C4-2B (cell line): ENCODE results near the gene DNAJC12.

Experiments
- CTCF ChIP-seq: fragments of 450-650 bp; conservative IDR thresholded peaks from 2 replicates; pipeline ENCODE4 v1.5.1; 2017; ENCODE audit warnings: mild to moderate bottlenecking
- ZFX ChIP-seq: fragments of 450-650 bp; IDR thresholded peaks from 2 replicates; pipeline ENCODE4 v1.6.1; 2017

- no peak for TF ChIP-seq CTCF
- TF ChIP-seq ZFX = no peak
Measured at GRCh38 chr10:67869996-67870395, 32.0 kb upstream of the DNAJC12 start.
